Vagina (tissue), 2 donors: Measurements from ENCODE around the gene HECW1. TPM values are rescaled to one million over a fixed set of nuclear protein-coding genes. Genes with fewer than 3 reads are reported as not detected.

Experiments
- DNase-seq, 2 donors: peaks; one replicate each; pipeline ENCODE4 v3.0.0-alpha.2; 2017; ENCODE audit errors: extremely low spot score in 2 of 2
- H3K27ac ChIP-seq: fragments of 200-600 bp; sonication (generic); one replicate; pipeline ENCODE4 v1.5.1; 2019
- H3K27me3 ChIP-seq: fragments of 200-600 bp; sonication (generic); one replicate; pipeline ENCODE4 v1.5.1; 2019
- H3K36me3 ChIP-seq, 2 donors: fragments of 200-600 bp; sonication (generic); one replicate each; pipeline ENCODE4 v1.5.1; 2017 to 2019
- H3K4me1 ChIP-seq: fragments of 200-600 bp; sonication (generic); one replicate; pipeline ENCODE4 v1.5.1; 2019
- H3K4me3 ChIP-seq, 2 donors: fragments of 200-600 bp; sonication (generic); 1 replicate in 1 of 2; 2 replicates in 1 of 2; pipeline ENCODE4 v1.5.1; 2016 to 2019
- H3K9me3 ChIP-seq: fragments of 200-600 bp; sonication (generic); one replicate; pipeline ENCODE4 v1.5.1; 2019
- CTCF ChIP-seq, 3 experiments: fragments of 450-650 bp in 2 of 3; fragments of 200-600 bp in 1 of 3; sonication (generic) in 1 of 3; IDR thresholded peaks; one replicate each; pipeline ENCODE4 v1.5.1; 2017 to 2019; ENCODE audit warnings: antibody characterized with exemption in 3 of 3, mild to moderate bottlenecking in 2 of 3, moderate library complexity in 2 of 3
- POLR2A ChIP-seq, 2 donors: fragments of 450-650 bp; IDR thresholded peaks; one replicate each; pipeline ENCODE4 v1.6.1; 2017; ENCODE audit warnings: antibody characterized with exemption in 2 of 2, mild to moderate bottlenecking in 2 of 2, moderate library complexity in 2 of 2
- POLR2AphosphoS5 ChIP-seq, 2 donors: sonication (generic); formaldehyde crosslinking; IDR thresholded peaks; one replicate each; pipeline ENCODE4 v1.9.0; 2017; ENCODE audit warnings: antibody characterized with exemption in 2 of 2, mild to moderate bottlenecking in 2 of 2, low read depth in 1 of 2; ENCODE audit not compliant: insufficient read depth in 1 of 2
- intact Hi-C: fragments of 100-400 bp; cut with DNase I; formaldehyde crosslinking; loops from one replicate; pipeline ENCODE4 v1.15.1; 2023
- total RNA-seq: library from RNA; depleted of rRNA; stranded (reverse); fragments of >200 nt; gene quantifications from one replicate; pipeline ENCODE4 v1.2.3, GENCODE V29; 2016

Gene HECW1
- total RNA-seq, 1 donor from 2014 or later = 2.5 TPM

GRCh38 chr7:43557831-43558495, 445.5 kb downstream of the HECW1 start:
- Histone ChIP-seq H3K36me3 (no peaks in the 10 kb centered on the region), H3K4me1 (no peaks in the 10 kb centered on the region), H3K27me3 (no peaks in the 10 kb centered on the region), H3K9me3 (no peaks in the 10 kb centered on the region), H3K4me3 (no peak overlapping the region), H3K27ac (no peak overlapping the region)
- TF ChIP-seq POLR2A (IDR thresholded peaks at IDR 0.05) (no peak), CTCF (IDR thresholded peaks at IDR 0.05) (no peak), POLR2AphosphoS5 (IDR thresholded peaks at IDR 0.05; ENCODE audit: insufficient read depth in 1 of 2, low read depth in 1 of 2) (no peak)
- DNase-seq = no peak
- intact Hi-C loops = no loop called here

- Histone ChIP-seq H3K4me3 (no peak overlapping the region), H3K4me1 (no peaks in the 10 kb centered on the region), H3K36me3 (no peaks in the 10 kb centered on the region), H3K27ac (no peak overlapping the region), H3K27me3 (no peaks in the 10 kb centered on the region), H3K9me3 (no peaks in the 10 kb centered on the region)
- intact Hi-C loops = no loop called here
- TF ChIP-seq CTCF (IDR thresholded peaks at IDR 0.05) = no peak
- TF ChIP-seq POLR2A (IDR thresholded peaks at IDR 0.05) = no peak
- no peak for TF ChIP-seq POLR2AphosphoS5 (IDR thresholded peaks at IDR 0.05; ENCODE audit: insufficient read depth in 1 of 2, low read depth in 1 of 2)
- no peak for DNase-seq
Measured at GRCh38 chr7:43559171-43559945, 446.9 kb downstream of the HECW1 start.

- H3K9me3 ChIP-seq = no peaks in the 10 kb centered on the region
Measured at GRCh38 chr7:43559946-43560335, 447.5 kb downstream of the HECW1 start.

GRCh38 chr7:43560742-43561330, 448.4 kb downstream of the HECW1 start:
- no peaks in the 10 kb centered on the region for H3K27me3 ChIP-seq
- H3K36me3 ChIP-seq = no peaks in the 10 kb centered on the region
- intact Hi-C loops = no loop called here
- no peak overlapping the region for H3K4me3 ChIP-seq
- H3K4me1 ChIP-seq = no peaks in the 10 kb centered on the region
- DNase-seq = no peak
- H3K9me3 ChIP-seq = no peaks in the 10 kb centered on the region
- TF ChIP-seq CTCF (IDR thresholded peaks at IDR 0.05) = no peak
- TF ChIP-seq POLR2AphosphoS5 (IDR thresholded peaks at IDR 0.05; ENCODE audit: insufficient read depth in 1 of 2, low read depth in 1 of 2) = no peak
- no peak for TF ChIP-seq POLR2A (IDR thresholded peaks at IDR 0.05)
- no peak overlapping the region for H3K27ac ChIP-seq

More at GRCh38 chr7:43559946-43560335, 447.5 kb downstream of the HECW1 start:
- Histone ChIP-seq H3K4me1 (no peaks in the 10 kb centered on the region), H3K4me3 (no peak overlapping the region), H3K27me3 (no peaks in the 10 kb centered on the region), H3K27ac (no peak overlapping the region), H3K36me3 (no peaks in the 10 kb centered on the region)
- no peak for TF ChIP-seq POLR2A (IDR thresholded peaks at IDR 0.05)
- no peak for TF ChIP-seq POLR2AphosphoS5 (IDR thresholded peaks at IDR 0.05; ENCODE audit: insufficient read depth in 1 of 2, low read depth in 1 of 2)
- TF ChIP-seq CTCF (IDR thresholded peaks at IDR 0.05) = no peak
- intact Hi-C loops = no loop called here
- DNase-seq = no peak
